ENCODE data around the gene KDM4C. TPM values are rescaled to one million over a fixed set of nuclear protein-coding genes. Genes with fewer than 3 reads are reported as not detected.

Gene KDM4C
- total RNA-seq, 1 experiment from 2014 or later = 16.2 TPM

DNA sequence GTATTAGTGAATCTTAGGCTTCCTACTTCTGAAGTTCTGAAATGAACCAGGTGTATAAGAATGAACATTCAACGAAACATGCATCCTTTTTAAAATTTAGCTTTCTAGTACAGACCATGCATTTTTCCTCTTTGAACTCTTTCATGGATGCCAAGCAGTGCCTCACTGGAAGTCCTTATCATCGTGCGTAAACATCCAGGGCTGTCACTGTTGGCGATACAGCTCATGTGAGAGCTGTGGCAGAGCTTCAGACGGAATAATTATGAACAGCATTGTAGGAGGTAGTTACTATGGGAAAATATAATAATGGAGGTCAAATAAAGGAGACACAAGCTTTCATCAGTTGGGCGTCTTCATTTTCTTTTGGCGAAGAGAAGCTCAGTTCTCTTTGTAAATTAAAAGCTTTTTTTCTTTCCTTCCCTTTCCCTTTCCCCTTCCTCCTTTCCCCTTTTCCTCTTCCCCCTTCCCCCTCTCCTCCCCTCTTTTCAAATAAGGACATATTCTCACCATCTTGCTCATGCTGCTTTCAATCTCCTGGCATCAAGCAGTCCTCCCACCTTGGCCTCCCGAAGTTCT is 167.3 kb downstream of the KDM4C start:
- no peaks in the 10 kb centered on the region for H3K9me3 Mint-ChIP-seq (ENCODE audit: low read depth, unreplicated experiment)
- H3K36me3 Mint-ChIP-seq (ENCODE audit: insufficient read depth, unreplicated experiment) = no peaks in the 10 kb centered on the region
- no peaks in the 10 kb centered on the region for H3K4me1 Mint-ChIP-seq (ENCODE audit: low read depth, unreplicated experiment)
- no TSS peak for BruUV-seq (replicated peaks)
- TF ChIP-seq CTCF (IDR thresholded peaks at IDR 0.05; ENCODE audit: unreplicated experiment) = no peak
- no peaks in the 10 kb centered on the region for H3K27me3 Mint-ChIP-seq (ENCODE audit: unreplicated experiment)
- H3K27ac Mint-ChIP-seq (ENCODE audit: unreplicated experiment) = no peak overlapping the region
- no peak overlapping the region for H3K4me3 Mint-ChIP-seq (ENCODE audit: low read depth, unreplicated experiment)
- CTCF ChIA-PET = no interaction called here
- DNase-seq = no peak
- intact Hi-C loops (cut with micrococcal nuclease; ENCODE audit: unreplicated experiment) = no loop called here

DNA sequence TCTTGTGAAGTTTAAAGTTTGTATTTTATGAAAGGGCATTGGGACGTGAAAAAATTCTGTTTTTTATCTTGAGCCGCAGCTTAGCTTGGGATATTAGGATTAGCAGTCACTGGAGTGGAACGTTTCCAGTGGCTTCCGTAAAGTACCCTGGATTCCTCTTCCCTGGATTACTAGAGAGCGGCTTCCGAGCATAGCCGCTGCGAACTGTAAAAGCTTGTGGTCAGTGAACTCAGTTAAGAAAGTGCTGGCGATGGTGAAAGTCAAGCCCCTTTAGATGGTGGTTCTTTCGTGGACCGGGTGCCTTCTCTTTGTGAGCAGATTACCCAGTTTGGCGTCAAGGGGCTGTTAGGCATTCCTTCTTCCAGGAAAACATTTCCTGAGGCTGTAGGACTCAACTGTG is 168.1 kb downstream of the KDM4C start:
- intact Hi-C loops (cut with micrococcal nuclease; ENCODE audit: unreplicated experiment) = no loop called here
- Mint-ChIP-seq H3K27ac (ENCODE audit: unreplicated experiment) (no peak overlapping the region), H3K4me1 (ENCODE audit: low read depth, unreplicated experiment) (no peaks in the 10 kb centered on the region), H3K4me3 (ENCODE audit: low read depth, unreplicated experiment) (no peak overlapping the region), H3K9me3 (ENCODE audit: low read depth, unreplicated experiment) (no peaks in the 10 kb centered on the region), H3K27me3 (ENCODE audit: unreplicated experiment) (no peaks in the 10 kb centered on the region), H3K36me3 (ENCODE audit: insufficient read depth, unreplicated experiment) (no peaks in the 10 kb centered on the region)
- BruUV-seq (replicated peaks) = no TSS peak
- CTCF ChIA-PET = no interaction called here
- TF ChIP-seq CTCF (IDR thresholded peaks at IDR 0.05; ENCODE audit: unreplicated experiment) = no peak
- no peak for DNase-seq

DNA sequence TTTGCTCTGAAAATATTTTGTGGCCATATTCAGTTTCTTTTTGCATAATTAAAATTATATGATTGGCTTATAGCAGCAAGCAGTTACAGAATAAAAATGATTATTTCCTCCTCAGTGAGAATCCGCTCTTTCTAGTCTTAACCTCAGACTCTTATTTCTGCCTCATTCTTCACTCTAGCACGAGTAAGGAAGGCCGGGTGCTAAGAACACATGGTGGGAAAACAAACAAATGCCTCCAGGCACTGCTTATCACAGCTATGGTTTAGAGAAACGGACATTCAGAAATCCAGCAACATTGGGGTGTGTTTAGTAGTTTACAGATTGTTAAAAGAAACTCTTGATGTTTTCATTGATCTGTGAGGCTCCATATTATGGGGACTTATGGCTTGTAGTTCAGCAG is 168.7 kb downstream of the KDM4C start:
- TF ChIP-seq CTCF (IDR thresholded peaks at IDR 0.05; ENCODE audit: unreplicated experiment) = no peak
- Mint-ChIP-seq H3K27me3 (ENCODE audit: unreplicated experiment) (no peaks in the 10 kb centered on the region), H3K4me1 (ENCODE audit: low read depth, unreplicated experiment) (no peaks in the 10 kb centered on the region), H3K36me3 (ENCODE audit: insufficient read depth, unreplicated experiment) (no peaks in the 10 kb centered on the region), H3K9me3 (ENCODE audit: low read depth, unreplicated experiment) (no peaks in the 10 kb centered on the region), H3K27ac (ENCODE audit: unreplicated experiment) (no peak overlapping the region), H3K4me3 (ENCODE audit: low read depth, unreplicated experiment) (no peak overlapping the region)
- DNase-seq = no peak
- no TSS peak for BruUV-seq (replicated peaks)
- CTCF ChIA-PET = no interaction called here
- intact Hi-C loops (cut with micrococcal nuclease; ENCODE audit: unreplicated experiment) = no loop called here

GRCh38 chr9:6927838-6928237 is 170.1 kb downstream of the KDM4C start:
- CTCF ChIA-PET = no interaction called here
- no peak for TF ChIP-seq CTCF (IDR thresholded peaks at IDR 0.05; ENCODE audit: unreplicated experiment)
- Mint-ChIP-seq H3K27ac (ENCODE audit: unreplicated experiment) (no peak overlapping the region), H3K4me1 (ENCODE audit: low read depth, unreplicated experiment) (peaks cover 8% of the 10 kb centered on the region), H3K4me3 (ENCODE audit: low read depth, unreplicated experiment) (no peak overlapping the region), H3K27me3 (ENCODE audit: unreplicated experiment) (no peaks in the 10 kb centered on the region), H3K36me3 (ENCODE audit: insufficient read depth, unreplicated experiment) (no peaks in the 10 kb centered on the region), H3K9me3 (ENCODE audit: low read depth, unreplicated experiment) (no peaks in the 10 kb centered on the region)
- BruUV-seq (replicated peaks) = no TSS peak
- DNase-seq = no peak
- intact Hi-C loops (cut with micrococcal nuclease; ENCODE audit: unreplicated experiment) = no loop called here
